GM12878 (cell line): Measurements from ENCODE around the gene NAT10. TPM values are rescaled to one million over a fixed set of nuclear protein-coding genes. Genes with fewer than 3 reads are reported as not detected.

ENCODE experiments used
- BHLHE40 ChIP-seq, 2 experiments: fragments of 450-650 bp in 1 of 2; IDR thresholded peaks; 2 replicates each; pipeline ENCODE4 v1.6.1; 2011 to 2017; ENCODE audit warnings: low read depth in 2 of 2, borderline replicate concordance in 1 of 2, improper control_type of control experiment in 1 of 2, low read length in 1 of 2, mild to moderate bottlenecking in 1 of 2
- CHD2 ChIP-seq: IDR thresholded peaks from 2 replicates; pipeline ENCODE4 v1.6.1; 2011; ENCODE audit warnings: low read depth, low read length, improper control_type of control experiment, borderline replicate concordance
- DPF2 ChIP-seq: fragments of 450-650 bp; IDR thresholded peaks from 2 replicates; pipeline ENCODE4 v1.6.1; 2017; ENCODE audit warnings: mild to moderate bottlenecking
- FOXM1 ChIP-seq: IDR thresholded peaks from 2 replicates; pipeline ENCODE4 v1.6.1; 2012; ENCODE audit warnings: low read depth, mild to moderate bottlenecking, inconsistent platforms, low read length, moderate library complexity
- KDM1A ChIP-seq: fragments of 200-600 bp; sonication (generic); IDR thresholded peaks from 2 replicates; pipeline ENCODE4 v1.6.1; 2016; ENCODE audit warnings: borderline replicate concordance
- POLR2AphosphoS2 ChIP-seq: IDR thresholded peaks from 2 replicates; pipeline ENCODE4 v1.6.1; 2011; ENCODE audit warnings: low read depth, mild to moderate bottlenecking, low read length, improper control_type of control experiment, moderate library complexity
- RAD21 ChIP-seq: IDR thresholded peaks from 2 replicates; pipeline ENCODE4 v1.6.1; 2011; ENCODE audit warnings: mild to moderate bottlenecking, low read depth, low read length, moderate library complexity; ENCODE audit not compliant: insufficient read depth
- RB1 ChIP-seq: fragments of 450-650 bp; formaldehyde crosslinking; IDR thresholded peaks from 2 replicates; pipeline ENCODE4 v1.6.1; 2017; ENCODE audit warnings: mild to moderate bottlenecking, borderline replicate concordance
- REST ChIP-seq: IDR thresholded peaks from 2 replicates; pipeline ENCODE4 v1.6.1; 2012; ENCODE audit warnings: mild to moderate bottlenecking, low read depth, low read length
- SIX5 ChIP-seq: IDR thresholded peaks from 2 replicates; pipeline ENCODE4 v1.6.1; 2011; ENCODE audit warnings: mild to moderate bottlenecking, low read depth, low read length, moderate library complexity; ENCODE audit not compliant: severe bottlenecking
- SMC3 ChIP-seq: IDR thresholded peaks from 2 replicates; pipeline ENCODE4 v1.6.1; 2011; ENCODE audit warnings: low read length, improper control_type of control experiment, borderline replicate concordance
- SPI1 ChIP-seq: IDR thresholded peaks from 2 replicates; pipeline ENCODE4 v1.6.1; 2011; ENCODE audit warnings: low read depth, mild to moderate bottlenecking, low read length, moderate library complexity, borderline replicate concordance; ENCODE audit not compliant: insufficient read depth
- SREBF1 ChIP-seq: IDR thresholded peaks from 2 replicates; pipeline ENCODE4 v1.6.1; 2012; ENCODE audit warnings: mild to moderate bottlenecking, low read length
- TCF3 ChIP-seq: IDR thresholded peaks from 2 replicates; pipeline ENCODE4 v1.6.1; 2012; ENCODE audit warnings: low read depth, mild to moderate bottlenecking, low read length, borderline replicate concordance; ENCODE audit not compliant: insufficient read depth
- YY1 ChIP-seq: IDR thresholded peaks from 2 replicates; pipeline ENCODE4 v1.6.1; 2011; ENCODE audit warnings: low read depth, mild to moderate bottlenecking, low read length
- ZNF207 ChIP-seq: fragments of 450-650 bp; IDR thresholded peaks from 2 replicates; pipeline ENCODE4 v1.6.1; 2014; ENCODE audit warnings: antibody characterized with exemption, mild to moderate bottlenecking, borderline replicate concordance
- ZNF687 ChIP-seq: fragments of 450-650 bp; IDR thresholded peaks from 2 replicates; pipeline ENCODE4 v1.6.1; 2017; ENCODE audit warnings: mild to moderate bottlenecking, moderate library complexity
- polyA plus RNA-seq, 11 experiments: library from polyadenylated mRNA; depleted of rRNA in 4 of 11; unstranded in 6 of 11; stranded (reverse) in 5 of 11; fragments of >200 nt; fragmentation: Nextera tagmentation in 4 of 11; fragmentation: Illumina TruSeq in 1 of 11; extraction: Ambion mirVana in 4 of 11; extraction: Trizol in 1 of 11; gene quantifications; 1 replicate in 1 of 11; 2 replicates in 10 of 11; pipeline versions ENCODE4 v1.2.1 to v1.2.3, GENCODE V29; 2011 to 2016; ENCODE audit warnings: inconsistent platforms in 2 of 11, missing spikeins in 2 of 11, low read depth in 1 of 11
- total RNA-seq, 4 experiments: library from RNA; depleted of rRNA in 3 of 4; stranded (reverse); fragments of >200 nt in 3 of 4; fragmentation: Illumina TruSeq in 1 of 4; extraction: Trizol in 1 of 4; gene quantifications; 2 replicates each; pipeline versions ENCODE4 v1.2.1 to v1.2.3, GENCODE V29; 2013 to 2021
- TF ChIP-seq, protein P1 (sequence below): fragments of 450-650 bp; IDR thresholded peaks from 2 replicates; pipeline ENCODE4 v1.6.1; 2017; ENCODE audit warnings: mild to moderate bottlenecking, moderate library complexity

Gene NAT10
- total and polyA plus RNA-seq, 10 of the 15 experiments (the other 5 are each of a cell fraction or from before 2014, with no cell fraction given) = 45.1 to 95.5 (median 72.8) TPM

- 0 out of 2 replicates have a peak, but pooled peaks have one; percentile 35 for TF ChIP-seq TCF3
- peak; percentile 36; the same call in 1 of the 2 replicates for TF ChIP-seq ZNF687
- TF ChIP-seq POLR2AphosphoS2 = no peak
- TF ChIP-seq CHD2 = peak; percentile 39; the same call in 1 of the 2 replicates
- peak; percentile 98 for TF ChIP-seq RAD21
- no peak for TF ChIP-seq KDM1A
- no peak for TF ChIP-seq SREBF1
- peak; percentile 59; the same call in 1 of the 2 replicates for TF ChIP-seq ZNF207
- TF ChIP-seq YY1 = peak; percentile 87
- TF ChIP-seq BHLHE40 (IDR thresholded peaks at IDR 0.05; ENCODE audit: borderline replicate concordance in 1 of 2, low read depth in 2 of 2, low read length in 1 of 2) = peak; percentile 56 to 60; a peak in 3 of 4 replicates
- peak; percentile 100 for TF ChIP-seq SMC3
- peak; percentile 66 for TF ChIP-seq DPF2
- no peak for TF ChIP-seq SPI1
- TF ChIP-seq REST = no peak
- TF ChIP-seq SIX5 = no peak
- TF ChIP-seq FOXM1 = peak; percentile 53; the same call in 1 of the 2 replicates
- peak; percentile 37; the same call in 1 of the 2 replicates for TF ChIP-seq RB1
- TF ChIP-seq, protein P1, sequence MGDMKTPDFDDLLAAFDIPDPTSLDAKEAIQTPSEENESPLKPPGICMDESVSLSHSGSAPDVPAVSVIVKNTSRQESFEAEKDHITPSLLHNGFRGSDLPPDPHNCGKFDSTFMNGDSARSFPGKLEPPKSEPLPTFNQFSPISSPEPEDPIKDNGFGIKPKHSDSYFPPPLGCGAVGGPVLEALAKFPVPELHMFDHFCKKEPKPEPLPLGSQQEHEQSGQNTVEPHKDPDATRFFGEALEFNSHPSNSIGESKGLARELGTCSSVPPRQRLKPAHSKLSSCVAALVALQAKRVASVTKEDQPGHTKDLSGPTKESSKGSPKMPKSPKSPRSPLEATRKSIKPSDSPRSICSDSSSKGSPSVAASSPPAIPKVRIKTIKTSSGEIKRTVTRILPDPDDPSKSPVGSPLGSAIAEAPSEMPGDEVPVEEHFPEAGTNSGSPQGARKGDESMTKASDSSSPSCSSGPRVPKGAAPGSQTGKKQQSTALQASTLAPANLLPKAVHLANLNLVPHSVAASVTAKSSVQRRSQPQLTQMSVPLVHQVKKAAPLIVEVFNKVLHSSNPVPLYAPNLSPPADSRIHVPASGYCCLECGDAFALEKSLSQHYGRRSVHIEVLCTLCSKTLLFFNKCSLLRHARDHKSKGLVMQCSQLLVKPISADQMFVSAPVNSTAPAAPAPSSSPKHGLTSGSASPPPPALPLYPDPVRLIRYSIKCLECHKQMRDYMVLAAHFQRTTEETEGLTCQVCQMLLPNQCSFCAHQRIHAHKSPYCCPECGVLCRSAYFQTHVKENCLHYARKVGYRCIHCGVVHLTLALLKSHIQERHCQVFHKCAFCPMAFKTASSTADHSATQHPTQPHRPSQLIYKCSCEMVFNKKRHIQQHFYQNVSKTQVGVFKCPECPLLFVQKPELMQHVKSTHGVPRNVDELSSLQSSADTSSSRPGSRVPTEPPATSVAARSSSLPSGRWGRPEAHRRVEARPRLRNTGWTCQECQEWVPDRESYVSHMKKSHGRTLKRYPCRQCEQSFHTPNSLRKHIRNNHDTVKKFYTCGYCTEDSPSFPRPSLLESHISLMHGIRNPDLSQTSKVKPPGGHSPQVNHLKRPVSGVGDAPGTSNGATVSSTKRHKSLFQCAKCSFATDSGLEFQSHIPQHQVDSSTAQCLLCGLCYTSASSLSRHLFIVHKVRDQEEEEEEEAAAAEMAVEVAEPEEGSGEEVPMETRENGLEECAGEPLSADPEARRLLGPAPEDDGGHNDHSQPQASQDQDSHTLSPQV = 0 out of 2 replicates have a peak, but pooled peaks have one; percentile 60
These were observed 69.1 kb downstream of the NAT10 start (continued) for GRCh38 chr11:34174412-34175041.
